ENCODE data around the gene ATP8A2.

DNA sequence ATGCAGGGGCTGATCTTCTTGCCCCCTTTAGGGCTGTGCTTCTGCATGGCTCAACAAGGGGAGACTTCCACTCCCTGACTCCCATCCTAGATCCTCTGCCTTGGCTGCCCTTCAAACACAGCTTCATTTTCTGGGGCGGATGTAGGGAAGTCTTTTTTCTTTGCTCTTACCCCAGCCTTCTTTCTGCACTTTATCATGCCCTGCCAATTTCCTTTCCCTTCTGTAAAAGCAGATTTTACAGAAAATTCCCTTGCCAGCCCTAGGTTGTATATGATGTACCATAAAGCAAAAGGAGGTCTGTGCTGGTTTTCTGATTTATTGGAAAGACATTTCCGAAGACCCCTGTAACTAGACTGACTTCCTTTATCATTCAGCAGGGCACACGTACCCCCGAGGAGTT is 396.6 kb downstream of the ATP8A2 start:
- TF ChIP-seq, protein P1, sequence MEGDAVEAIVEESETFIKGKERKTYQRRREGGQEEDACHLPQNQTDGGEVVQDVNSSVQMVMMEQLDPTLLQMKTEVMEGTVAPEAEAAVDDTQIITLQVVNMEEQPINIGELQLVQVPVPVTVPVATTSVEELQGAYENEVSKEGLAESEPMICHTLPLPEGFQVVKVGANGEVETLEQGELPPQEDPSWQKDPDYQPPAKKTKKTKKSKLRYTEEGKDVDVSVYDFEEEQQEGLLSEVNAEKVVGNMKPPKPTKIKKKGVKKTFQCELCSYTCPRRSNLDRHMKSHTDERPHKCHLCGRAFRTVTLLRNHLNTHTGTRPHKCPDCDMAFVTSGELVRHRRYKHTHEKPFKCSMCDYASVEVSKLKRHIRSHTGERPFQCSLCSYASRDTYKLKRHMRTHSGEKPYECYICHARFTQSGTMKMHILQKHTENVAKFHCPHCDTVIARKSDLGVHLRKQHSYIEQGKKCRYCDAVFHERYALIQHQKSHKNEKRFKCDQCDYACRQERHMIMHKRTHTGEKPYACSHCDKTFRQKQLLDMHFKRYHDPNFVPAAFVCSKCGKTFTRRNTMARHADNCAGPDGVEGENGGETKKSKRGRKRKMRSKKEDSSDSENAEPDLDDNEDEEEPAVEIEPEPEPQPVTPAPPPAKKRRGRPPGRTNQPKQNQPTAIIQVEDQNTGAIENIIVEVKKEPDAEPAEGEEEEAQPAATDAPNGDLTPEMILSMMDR (IDR thresholded peaks at IDR 0.05): no peak
- TF ChIP-seq POLR2A (IDR thresholded peaks at IDR 0.05; ENCODE audit: low read depth): no peak
- no peak for TF ChIP-seq POLR2AphosphoS5 (IDR thresholded peaks at IDR 0.05)
